CD4-positive, alpha-beta T cell treated with Interleukin-2 at 100 ng/mL for 4 hours (primary cell): Measurements from ENCODE around the gene NSD1.
"Not testable (repeated sequence)": the region's sequence is repeated elsewhere in the genome, so short reads cannot be mapped to it uniquely, and the experiment has no call there.

Source experiments
- DNase-seq: peaks from one replicate; pipeline ENCODE4 v3.0.0-alpha.2; 2020; ENCODE audit warnings: low spot score

The NSD1 gene

GRCh38 chr5:177176175-177176711 lies 42.7 kb downstream of the NSD1 start:
- no peak for DNase-seq

- DNase-seq, result not testable (repeated sequence)
Measured at GRCh38 chr5:177177847-177178437, 44.4 kb downstream of the NSD1 start.

GRCh38 chr5:177178733-177179304 lies 45.2 kb downstream of the NSD1 start:
- no peak for DNase-seq

GRCh38 chr5:177179431-177179830 lies 45.9 kb downstream of the NSD1 start:
- DNase-seq, result no peak

- DNase-seq, result no peak
Measured at GRCh38 chr5:177183142-177183541, 49.6 kb downstream of the NSD1 start.

GRCh38 chr5:177183766-177184360 lies 50.3 kb downstream of the NSD1 start:
- DNase-seq, result no peak

- no peak for DNase-seq
Measured at GRCh38 chr5:177185993-177186392, 52.4 kb downstream of the NSD1 start.

GRCh38 chr5:177186645-177187044 lies 53.1 kb downstream of the NSD1 start:
- no peak for DNase-seq

- no peak for DNase-seq
Measured at GRCh38 chr5:177188775-177189174, 55.2 kb downstream of the NSD1 start.

- DNase-seq, result no peak
Measured at GRCh38 chr5:177189416-177189815, 55.8 kb downstream of the NSD1 start.

GRCh38 chr5:177189965-177190364 lies 56.4 kb downstream of the NSD1 start:
- no peak for DNase-seq

GRCh38 chr5:177194268-177194667 lies 60.7 kb downstream of the NSD1 start:
- no peak for DNase-seq

GRCh38 chr5:177195307-177195952 lies 61.9 kb downstream of the NSD1 start:
- no peak for DNase-seq

GRCh38 chr5:177198738-177199137 lies 65.2 kb downstream of the NSD1 start:
- DNase-seq, result no peak

- DNase-seq, result no peak
Measured at GRCh38 chr5:177204281-177204680, 70.7 kb downstream of the NSD1 start.

GRCh38 chr5:177209610-177210009 lies 76.0 kb downstream of the NSD1 start:
- no peak for DNase-seq

- DNase-seq, result no peak
Measured at GRCh38 chr5:177212242-177212641, 78.7 kb downstream of the NSD1 start.

GRCh38 chr5:177220576-177220975 lies 87.0 kb downstream of the NSD1 start:
- DNase-seq, result no peak

- no peak for DNase-seq
Measured at GRCh38 chr5:177222269-177222668, 88.7 kb downstream of the NSD1 start.

GRCh38 chr5:177225798-177226197 lies 92.2 kb downstream of the NSD1 start:
- no peak for DNase-seq

- no peak for DNase-seq
Measured at GRCh38 chr5:177226860-177227259, 93.3 kb downstream of the NSD1 start.

- DNase-seq, result no peak
Measured at GRCh38 chr5:177228751-177229150, 95.2 kb downstream of the NSD1 start.

- DNase-seq, result no peak
Measured at GRCh38 chr5:177230660-177231059, 97.1 kb downstream of the NSD1 start.
